ENCODE data around the gene SIGLEC9. TPM values are rescaled to one million over a fixed set of nuclear protein-coding genes. Genes with fewer than 3 reads are reported as not detected.

The SIGLEC9 gene
- total RNA-seq, 2 experiments from 2014 or later: 0.26 TPM; not detected in 1

DNA sequence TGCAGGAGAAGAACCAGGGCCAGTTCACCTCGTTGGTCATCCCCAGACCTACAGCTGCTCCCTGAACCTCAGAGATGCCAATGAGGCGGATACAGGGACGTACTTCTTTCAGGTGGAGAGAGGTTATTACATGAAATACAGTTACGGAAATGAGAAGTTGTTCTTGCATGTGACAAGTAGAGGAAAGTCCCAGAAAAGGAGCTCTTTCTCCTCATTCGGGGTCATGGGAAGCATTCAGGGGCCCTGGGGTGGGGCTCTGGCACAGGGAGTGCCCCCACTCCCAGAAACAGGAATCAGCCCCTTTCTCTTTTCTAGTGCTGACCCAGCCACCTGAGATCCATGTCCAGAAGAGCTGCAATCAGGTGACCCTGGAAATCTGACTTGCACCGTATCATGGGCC, 4.5 kb upstream of the SIGLEC9 start:
- Mint-ChIP-seq H3K27ac (no peak overlapping the region), H3K36me3 (no peaks in the 10 kb centered on the region), H3K4me1 (peaks cover 54% of the 10 kb centered on the region), H3K27me3 (peaks cover 51% of the 10 kb centered on the region), H3K9me3 (ENCODE audit: low read depth) (no peaks in the 10 kb centered on the region), H3K4me3 (no peak overlapping the region)
- DNase-seq: no peak
- ATAC-seq: no peak
- CTCF ChIA-PET: interaction anchor here (0.7 to 1.1 kb wide), 2 partner anchors 10 to 15 kb away, joined by 3 read pairs; no protein-coding TSS in a partner anchor

- DNase-seq (no peak), ATAC-seq (no peak)
- H3K9me3 Mint-ChIP-seq (ENCODE audit: low read depth): no peaks in the 10 kb centered on the region
- H3K27ac Mint-ChIP-seq: no peak overlapping the region
- peaks cover 45% of the 10 kb centered on the region for H3K4me1 Mint-ChIP-seq
- CTCF ChIA-PET: no interaction called here
- H3K36me3 Mint-ChIP-seq: no peaks in the 10 kb centered on the region
- H3K4me3 Mint-ChIP-seq: no peak overlapping the region
- H3K27me3 Mint-ChIP-seq: peaks cover 41% of the 10 kb centered on the region
Measured at GRCh38 chr19:51121257-51121656, 3.4 kb upstream of the SIGLEC9 start.

DNA sequence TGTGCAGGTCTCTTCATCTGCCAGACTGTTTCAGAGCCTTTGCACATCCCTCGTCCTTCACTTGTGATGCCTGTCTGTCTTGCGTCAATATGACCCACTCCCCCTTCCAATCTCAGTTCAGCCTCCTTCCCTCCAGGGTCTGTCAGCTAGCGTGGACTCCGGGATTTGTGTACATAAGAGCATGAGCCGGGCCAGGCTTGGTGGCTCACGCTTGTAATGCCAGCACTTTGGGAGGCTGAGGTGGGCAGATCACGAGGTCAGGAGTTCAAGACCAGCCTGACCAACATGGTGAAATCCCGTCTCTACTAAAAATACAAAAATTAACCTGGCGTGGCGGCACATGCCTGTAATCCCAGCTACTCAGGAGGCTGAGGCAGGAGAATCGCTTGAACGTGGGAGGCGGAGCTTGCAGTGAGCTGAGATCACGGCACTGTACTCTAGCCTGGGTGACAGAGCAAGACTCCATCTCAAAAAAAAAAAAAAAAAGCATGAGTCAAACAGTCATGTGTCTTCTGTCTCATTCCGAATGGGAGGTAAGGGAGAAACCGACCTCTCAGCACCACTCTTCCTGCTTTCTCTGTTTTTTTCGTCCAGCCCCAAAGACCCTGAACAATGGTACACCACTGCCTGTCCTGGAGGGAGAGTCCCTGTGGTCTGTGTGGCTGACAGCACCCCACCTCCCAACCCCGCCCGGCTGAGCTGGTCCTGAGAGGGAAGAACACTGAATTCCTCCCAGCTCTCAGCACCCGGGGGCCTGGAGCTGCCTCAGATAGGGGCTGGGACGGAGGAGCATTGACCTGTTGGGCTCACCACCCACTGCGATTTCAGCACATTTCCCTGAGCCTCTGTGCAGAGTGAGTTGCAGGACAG, 2.4 kb upstream of the SIGLEC9 start:
- peak overlapping the region; percentile 80 for H3K27ac Mint-ChIP-seq
- no peaks in the 10 kb centered on the region for H3K36me3 Mint-ChIP-seq
- no peak for DNase-seq
- CTCF ChIA-PET: interaction anchor here (0.7 to 1.2 kb wide), 3 partner anchors 12 to 102 kb away, joined by 3 to 6 read pairs (median 3); no protein-coding TSS in a partner anchor
- H3K4me3 Mint-ChIP-seq: no peak overlapping the region
- peaks cover 41% of the 10 kb centered on the region for H3K27me3 Mint-ChIP-seq
- no peaks in the 10 kb centered on the region for H3K9me3 Mint-ChIP-seq (ENCODE audit: low read depth)
- peaks cover 41% of the 10 kb centered on the region for H3K4me1 Mint-ChIP-seq
- no peak for ATAC-seq

DNA sequence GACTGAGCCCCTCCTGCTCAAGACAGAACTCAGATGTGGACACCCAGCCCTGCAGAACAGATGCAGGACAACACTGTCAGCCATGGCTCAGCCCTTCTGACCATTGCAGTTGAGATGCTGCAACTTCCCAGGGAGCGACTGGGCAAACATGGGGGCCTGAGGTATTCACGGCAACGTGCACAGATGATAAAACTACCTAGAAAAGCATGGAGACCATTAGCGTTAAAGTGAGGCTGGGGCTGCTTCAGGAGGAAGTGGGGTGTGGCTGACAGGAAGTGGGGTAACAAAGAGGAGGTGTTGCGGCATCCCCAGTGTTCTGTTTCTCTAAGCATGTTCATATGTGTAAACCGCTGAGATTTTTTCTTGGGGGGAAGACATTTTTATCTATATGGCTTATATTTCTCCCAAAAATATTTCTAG, 1.3 kb upstream of the SIGLEC9 start:
- no peaks in the 10 kb centered on the region for H3K9me3 Mint-ChIP-seq (ENCODE audit: low read depth)
- CTCF ChIA-PET: no interaction called here

DNA sequence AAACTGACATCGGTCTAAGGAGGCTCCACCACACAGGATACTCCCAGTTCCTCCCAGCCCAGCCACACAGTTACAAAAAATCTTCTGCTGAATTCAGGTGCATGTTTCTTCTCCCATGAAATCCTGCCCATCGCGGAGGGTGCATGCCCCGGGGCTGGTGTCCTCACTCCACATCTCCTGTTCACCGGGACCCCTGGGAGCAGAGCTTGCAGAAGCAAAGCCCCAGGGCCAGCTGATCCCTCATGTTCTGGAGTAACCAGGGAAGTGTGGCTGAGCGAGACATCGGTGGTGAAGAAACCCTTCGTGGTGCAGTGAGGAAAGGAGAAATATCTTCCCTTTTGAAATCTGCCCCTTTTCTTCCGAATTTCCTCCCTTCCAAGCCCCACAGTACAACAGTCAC, 904 bp upstream of the SIGLEC9 start:
- peaks cover 33% of the 10 kb centered on the region for H3K27me3 Mint-ChIP-seq
- peak overlapping the region; percentile 80 for H3K27ac Mint-ChIP-seq
- peaks cover 51% of the 10 kb centered on the region for H3K4me1 Mint-ChIP-seq
- ATAC-seq (peak; percentile 8), DNase-seq (no peak)
- peak overlapping the region; percentile 17 for H3K4me3 Mint-ChIP-seq
- no peaks in the 10 kb centered on the region for H3K9me3 Mint-ChIP-seq (ENCODE audit: low read depth)
- CTCF ChIA-PET: interaction anchor here (1.1 kb wide), 1 partner anchor 136 kb away, joined by 3 read pairs; no protein-coding TSS in a partner anchor
- no peaks in the 10 kb centered on the region for H3K36me3 Mint-ChIP-seq

More for the DNA sequence above, 1.3 kb upstream of the SIGLEC9 start:
- DNase-seq: peak; percentile 86
- H3K36me3 Mint-ChIP-seq: no peaks in the 10 kb centered on the region
- peaks cover 47% of the 10 kb centered on the region for H3K4me1 Mint-ChIP-seq
- ATAC-seq: peak; percentile 87
- peak overlapping the region; percentile 80 for H3K27ac Mint-ChIP-seq
- peak overlapping the region; percentile 22 for H3K4me3 Mint-ChIP-seq
- peaks cover 32% of the 10 kb centered on the region for H3K27me3 Mint-ChIP-seq

- DNase-seq (no peak), ATAC-seq (no peak)
- H3K9me3 Mint-ChIP-seq (ENCODE audit: low read depth): no peaks in the 10 kb centered on the region
- H3K36me3 Mint-ChIP-seq: no peaks in the 10 kb centered on the region
- peak overlapping the region; percentile 80 for H3K27ac Mint-ChIP-seq
- peak overlapping the region; percentile 17 for H3K4me3 Mint-ChIP-seq
- peaks cover 29% of the 10 kb centered on the region for H3K27me3 Mint-ChIP-seq
- CTCF ChIA-PET: interaction anchor here (1.1 kb wide), 1 partner anchor 135 kb away, joined by 3 read pairs; no protein-coding TSS in a partner anchor
- H3K4me1 Mint-ChIP-seq: peaks cover 54% of the 10 kb centered on the region
Measured at GRCh38 chr19:51124216-51124615, 490 bp upstream of the SIGLEC9 start.

DNA sequence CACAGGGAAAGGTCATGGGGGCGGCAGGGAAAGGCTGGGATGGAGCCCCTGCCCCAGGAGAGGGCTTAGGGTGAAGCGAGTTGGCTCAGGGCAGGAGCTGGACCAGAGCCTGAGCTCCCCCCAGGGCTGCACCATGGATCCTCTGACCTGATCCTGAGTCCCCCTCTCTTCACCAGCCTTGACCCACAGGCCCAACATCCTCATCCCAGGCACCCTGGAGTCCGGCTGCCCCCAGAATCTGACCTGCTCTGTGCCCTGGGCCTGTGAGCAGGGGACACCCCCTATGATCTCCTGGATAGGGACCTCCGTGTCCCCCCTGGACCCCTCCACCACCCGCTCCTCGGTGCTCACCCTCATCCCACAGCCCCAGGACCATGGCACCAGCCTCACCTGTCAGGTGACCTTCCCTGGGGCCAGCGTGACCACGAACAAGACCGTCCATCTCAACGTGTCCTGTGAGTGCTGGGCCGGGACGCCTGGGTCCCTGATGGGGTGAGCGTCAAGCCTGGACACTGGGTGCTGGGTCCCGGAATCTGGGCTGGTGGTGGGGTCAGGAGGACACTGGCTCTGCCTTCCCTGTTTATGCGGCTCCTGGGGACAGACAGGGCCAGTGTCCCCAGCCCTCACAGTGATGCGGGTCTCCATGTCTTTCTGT, 842 bp downstream of the SIGLEC9 start:
- H3K4me1 Mint-ChIP-seq: peaks cover 61% of the 10 kb centered on the region
- H3K36me3 Mint-ChIP-seq: no peaks in the 10 kb centered on the region
- ATAC-seq (no peak), DNase-seq (no peak)
- no peak overlapping the region for H3K27ac Mint-ChIP-seq
- CTCF ChIA-PET: no interaction called here
- no peaks in the 10 kb centered on the region for H3K9me3 Mint-ChIP-seq (ENCODE audit: low read depth)
- H3K4me3 Mint-ChIP-seq: no peak overlapping the region
- peaks cover 26% of the 10 kb centered on the region for H3K27me3 Mint-ChIP-seq

GRCh38 chr19:51127032-51127431, 2.3 kb downstream of the SIGLEC9 start:
- Mint-ChIP-seq H3K27me3 (peaks cover 34% of the 10 kb centered on the region), H3K4me3 (no peak overlapping the region), H3K36me3 (no peaks in the 10 kb centered on the region), H3K27ac (no peak overlapping the region), H3K4me1 (peaks cover 66% of the 10 kb centered on the region), H3K9me3 (ENCODE audit: low read depth) (no peaks in the 10 kb centered on the region)
- DNase-seq: no peak
- ATAC-seq: no peak
- CTCF ChIA-PET: interaction anchor here (0.7 kb wide), 1 partner anchor 32 kb away, joined by 3 read pairs; no protein-coding TSS in a partner anchor

DNA sequence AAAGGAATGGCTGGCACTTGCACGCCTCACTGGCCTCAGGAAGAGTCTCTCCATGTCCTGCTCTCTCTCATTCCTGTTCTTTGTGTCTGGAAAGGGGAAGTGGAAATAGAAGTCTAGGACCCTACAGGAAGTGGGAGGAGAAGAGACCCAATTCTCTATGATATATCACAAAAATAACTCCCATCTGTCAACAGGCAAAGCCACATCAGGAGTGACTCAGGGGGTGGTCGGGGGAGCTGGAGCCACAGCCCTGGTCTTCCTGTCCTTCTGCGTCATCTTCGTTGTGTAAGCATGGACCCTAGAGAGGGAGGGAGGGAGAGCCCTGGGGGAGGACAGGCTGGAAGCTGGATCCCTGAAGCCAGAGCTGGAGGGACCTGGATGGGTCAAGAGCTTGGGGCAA, 3.0 kb downstream of the SIGLEC9 start:
- Mint-ChIP-seq H3K27me3 (peaks cover 35% of the 10 kb centered on the region), H3K9me3 (ENCODE audit: low read depth) (no peaks in the 10 kb centered on the region), H3K27ac (no peak overlapping the region), H3K4me3 (no peak overlapping the region), H3K4me1 (peaks cover 65% of the 10 kb centered on the region), H3K36me3 (no peaks in the 10 kb centered on the region)
- CTCF ChIA-PET: interaction anchor here (0.7 kb wide), 1 partner anchor 31 kb away, joined by 3 read pairs; no protein-coding TSS in a partner anchor
- no peak for ATAC-seq
- no peak for DNase-seq

DNA sequence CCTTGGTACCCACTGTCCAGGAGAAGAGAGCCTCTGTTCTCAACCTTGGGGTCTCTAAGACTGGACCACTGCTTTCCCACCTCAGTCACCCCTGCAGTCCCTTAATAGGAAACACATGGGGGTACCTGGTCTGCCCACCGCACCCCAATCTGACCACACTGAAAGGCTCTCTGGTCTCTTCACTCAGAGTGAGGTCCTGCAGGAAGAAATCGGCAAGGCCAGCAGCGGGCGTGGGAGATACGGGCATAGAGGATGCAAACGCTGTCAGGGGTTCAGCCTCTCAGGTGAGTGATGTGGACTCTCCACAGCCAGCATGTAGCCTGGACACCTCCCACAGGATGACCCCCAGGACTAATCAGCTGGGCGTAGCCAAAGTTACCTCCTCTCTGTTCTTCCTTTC, 3.5 kb downstream of the SIGLEC9 start:
- no peak for ATAC-seq
- CTCF ChIA-PET: no interaction called here
- Mint-ChIP-seq H3K4me3 (no peak overlapping the region), H3K9me3 (ENCODE audit: low read depth) (no peaks in the 10 kb centered on the region), H3K27ac (no peak overlapping the region), H3K36me3 (no peaks in the 10 kb centered on the region), H3K4me1 (peaks cover 61% of the 10 kb centered on the region), H3K27me3 (peaks cover 37% of the 10 kb centered on the region)
- DNase-seq: no peak

- H3K4me1 Mint-ChIP-seq: peaks cover 47% of the 10 kb centered on the region
- H3K27ac Mint-ChIP-seq: no peak overlapping the region
- ATAC-seq (no peak), DNase-seq (no peak)
- H3K4me3 Mint-ChIP-seq: no peak overlapping the region
- no peaks in the 10 kb centered on the region for H3K9me3 Mint-ChIP-seq (ENCODE audit: low read depth)
- CTCF ChIA-PET: interaction anchor here (0.6 kb wide), 1 partner anchor 762 kb away, joined by 3 read pairs; no protein-coding TSS in a partner anchor
- peaks cover 1% of the 10 kb centered on the region for H3K36me3 Mint-ChIP-seq
- peaks cover 41% of the 10 kb centered on the region for H3K27me3 Mint-ChIP-seq
Measured at GRCh38 chr19:51129716-51130115, 5.0 kb downstream of the SIGLEC9 start.

DNA sequence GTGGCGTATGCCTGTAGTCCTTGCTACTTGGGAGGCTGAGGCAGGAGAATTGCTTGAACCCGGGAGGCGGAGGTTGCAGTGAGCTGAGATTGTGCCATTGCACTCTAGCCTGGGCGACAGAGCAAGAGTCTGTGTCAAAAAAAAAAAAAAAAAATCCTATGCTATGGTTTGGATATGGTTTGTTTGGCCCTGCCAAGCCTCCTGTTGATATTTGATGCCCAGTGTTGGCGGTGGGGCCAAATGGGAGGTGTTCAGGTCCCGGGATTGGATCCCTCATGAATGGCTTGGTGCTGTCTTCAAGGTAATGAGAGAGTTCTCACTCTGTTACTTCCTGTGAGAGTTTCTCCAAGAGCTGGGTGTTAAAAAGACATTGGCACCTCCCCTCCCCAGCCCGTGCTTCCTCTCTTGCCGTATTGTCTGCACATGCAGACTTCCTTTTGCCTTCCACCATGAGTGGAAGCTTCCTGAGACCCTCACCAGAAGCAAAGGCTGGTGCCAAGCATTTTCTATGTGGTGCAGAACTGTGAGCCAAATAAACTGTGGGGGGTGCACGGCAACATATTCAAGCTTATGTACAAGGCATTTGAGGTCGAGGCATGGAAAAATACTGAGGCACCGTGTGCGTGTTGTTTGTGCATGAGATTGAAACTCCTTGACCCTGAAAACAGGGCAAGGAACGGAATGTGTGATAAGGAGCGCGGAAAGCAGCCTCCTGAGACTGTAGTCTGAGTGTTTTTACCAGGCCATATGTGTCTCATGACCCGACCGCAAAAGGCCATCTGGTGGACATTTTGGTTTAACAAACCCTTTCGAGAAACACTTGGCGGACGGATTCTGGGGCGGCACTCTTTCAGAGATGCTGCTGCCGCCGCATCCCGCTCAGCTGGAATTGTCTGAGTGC, 7.3 kb downstream of the SIGLEC9 start:
- Mint-ChIP-seq H3K4me3 (no peak overlapping the region), H3K4me1 (peaks cover 41% of the 10 kb centered on the region)
- no peak for DNase-seq

More for the DNA sequence above, 7.3 kb downstream of the SIGLEC9 start:
- Mint-ChIP-seq H3K36me3 (peaks cover 1% of the 10 kb centered on the region), H3K27ac (peak overlapping the region; percentile 61), H3K9me3 (ENCODE audit: low read depth) (peaks cover 2% of the 10 kb centered on the region), H3K27me3 (peaks cover 50% of the 10 kb centered on the region)
- CTCF ChIA-PET: interaction anchor here (0.9 to 1.2 kb wide), 2 partner anchors 23 to 37 kb away, joined by 3 to 4 read pairs; no protein-coding TSS in a partner anchor
- ATAC-seq: peak; percentile 65

Measured in activated CD8-positive, alpha-beta memory T cell treated with anti-CD3 and anti-CD28 coated beads, Interleukin-2, amount 10 ng/mL, durations not matched to agents 7 days and 5 days (primary cell).